PFSK-1 (cell line): ENCODE measurements around the gene VMP1.

Source experiments
- FOXP2 ChIP-seq: optimal IDR thresholded peaks from 2 replicates; pipeline ENCODE3; 2011; ENCODE audit warnings: borderline replicate concordance, control low read depth, inconsistent platforms; ENCODE audit not compliant: insufficient read depth; ENCODE audit errors: extremely low read length, extremely low read depth
- POLR2AphosphoS5 ChIP-seq: IDR thresholded peaks from 2 replicates; pipeline ENCODE4 v1.6.1; 2012; ENCODE audit warnings: low read depth, mild to moderate bottlenecking, control low read depth, low read length, moderate library complexity
- TAF1 ChIP-seq: IDR thresholded peaks from 2 replicates; pipeline ENCODE4 v1.6.1; 2012; ENCODE audit warnings: low read length, control low read depth, borderline replicate concordance; ENCODE audit not compliant: insufficient read depth
- TF ChIP-seq, protein P1 (sequence below), 2 experiments: IDR thresholded peaks; 2 replicates each; pipeline versions ENCODE4 v1.6.1 to v1.8.0; 2011 to 2012; ENCODE audit warnings: low read depth in 2 of 2, low read length in 2 of 2, control low read depth in 1 of 2, inconsistent platforms in 1 of 2, mild to moderate bottlenecking in 1 of 2, moderate library complexity in 1 of 2; ENCODE audit not compliant: insufficient read depth in 1 of 2

DNA sequence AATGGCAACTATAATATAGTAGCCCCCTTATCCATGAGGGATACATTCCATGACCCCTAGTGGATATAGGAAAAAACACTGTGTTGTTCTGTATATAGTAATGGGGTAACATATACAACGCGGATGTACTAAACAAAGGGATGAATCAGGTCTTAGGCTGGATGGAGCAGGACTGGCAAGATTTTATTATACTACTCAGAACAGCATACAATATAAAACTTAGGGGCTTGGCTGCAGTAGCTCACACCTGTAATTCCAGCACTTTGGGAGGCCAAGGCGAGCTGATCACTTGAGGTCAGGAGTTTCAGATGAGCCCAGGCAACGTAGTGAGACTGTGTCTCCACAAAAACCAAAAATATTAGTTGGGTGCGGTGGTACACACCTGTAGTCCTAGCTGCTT lies 26.8 kb downstream of the VMP1 start:
- TF ChIP-seq TAF1 = no peak
- no peak for TF ChIP-seq POLR2AphosphoS5
- TF ChIP-seq, protein P1, sequence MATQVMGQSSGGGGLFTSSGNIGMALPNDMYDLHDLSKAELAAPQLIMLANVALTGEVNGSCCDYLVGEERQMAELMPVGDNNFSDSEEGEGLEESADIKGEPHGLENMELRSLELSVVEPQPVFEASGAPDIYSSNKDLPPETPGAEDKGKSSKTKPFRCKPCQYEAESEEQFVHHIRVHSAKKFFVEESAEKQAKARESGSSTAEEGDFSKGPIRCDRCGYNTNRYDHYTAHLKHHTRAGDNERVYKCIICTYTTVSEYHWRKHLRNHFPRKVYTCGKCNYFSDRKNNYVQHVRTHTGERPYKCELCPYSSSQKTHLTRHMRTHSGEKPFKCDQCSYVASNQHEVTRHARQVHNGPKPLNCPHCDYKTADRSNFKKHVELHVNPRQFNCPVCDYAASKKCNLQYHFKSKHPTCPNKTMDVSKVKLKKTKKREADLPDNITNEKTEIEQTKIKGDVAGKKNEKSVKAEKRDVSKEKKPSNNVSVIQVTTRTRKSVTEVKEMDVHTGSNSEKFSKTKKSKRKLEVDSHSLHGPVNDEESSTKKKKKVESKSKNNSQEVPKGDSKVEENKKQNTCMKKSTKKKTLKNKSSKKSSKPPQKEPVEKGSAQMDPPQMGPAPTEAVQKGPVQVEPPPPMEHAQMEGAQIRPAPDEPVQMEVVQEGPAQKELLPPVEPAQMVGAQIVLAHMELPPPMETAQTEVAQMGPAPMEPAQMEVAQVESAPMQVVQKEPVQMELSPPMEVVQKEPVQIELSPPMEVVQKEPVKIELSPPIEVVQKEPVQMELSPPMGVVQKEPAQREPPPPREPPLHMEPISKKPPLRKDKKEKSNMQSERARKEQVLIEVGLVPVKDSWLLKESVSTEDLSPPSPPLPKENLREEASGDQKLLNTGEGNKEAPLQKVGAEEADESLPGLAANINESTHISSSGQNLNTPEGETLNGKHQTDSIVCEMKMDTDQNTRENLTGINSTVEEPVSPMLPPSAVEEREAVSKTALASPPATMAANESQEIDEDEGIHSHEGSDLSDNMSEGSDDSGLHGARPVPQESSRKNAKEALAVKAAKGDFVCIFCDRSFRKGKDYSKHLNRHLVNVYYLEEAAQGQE (IDR thresholded peaks at IDR 0.05; ENCODE audit: insufficient read depth in 1 of 2, low read depth in 2 of 2, low read length in 2 of 2) = no peak
- no peak for TF ChIP-seq FOXP2
